Activated effector memory CD4-positive, alpha-beta T cell treated with anti-CD3 and anti-CD28 coated beads, Interleukin-2, amount 50 U/mL, for 16 hours (primary cell): Measurements from ENCODE around the gene ETDB.
"Not testable (repeated sequence)": the region's sequence is repeated elsewhere in the genome, so short reads cannot be mapped to it uniquely, and the experiment has no call there.

Experiments
- DNase-seq: peaks from one replicate; pipeline ENCODE4 v3.0.0-alpha.2; 2020

The ETDB gene

DNA sequence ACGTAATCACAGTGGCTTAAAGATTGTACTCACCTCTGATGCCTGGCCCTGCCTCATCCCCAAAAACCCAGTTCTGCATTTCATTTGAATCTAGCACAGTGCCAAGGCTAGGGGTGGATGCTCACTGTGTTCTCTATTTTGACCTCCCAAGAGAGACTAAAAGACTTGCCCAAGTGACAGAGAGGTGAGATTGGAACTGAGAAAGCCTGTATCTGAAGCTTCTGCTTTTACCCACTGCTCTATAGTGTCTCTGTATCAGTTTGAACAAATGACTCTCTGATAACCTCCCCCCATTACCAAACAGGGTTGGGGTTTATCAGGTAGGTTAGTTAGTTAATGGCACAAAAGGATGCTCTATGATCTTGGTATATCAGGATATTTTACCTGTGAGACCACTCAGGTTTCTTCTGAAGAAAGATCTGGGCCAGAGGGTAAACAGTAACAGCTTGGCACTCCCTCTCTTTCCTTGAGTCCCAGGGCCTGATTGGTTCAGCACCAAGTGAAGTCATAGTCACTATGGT, at the start of gene ETDB:
ETDB (minus strand) TSS at position 471 of the 521 bp plus-strand sequence. CDS start 1,265 bp downstream, outside the sequence.
- DNase-seq, result not testable (repeated sequence)

DNA sequence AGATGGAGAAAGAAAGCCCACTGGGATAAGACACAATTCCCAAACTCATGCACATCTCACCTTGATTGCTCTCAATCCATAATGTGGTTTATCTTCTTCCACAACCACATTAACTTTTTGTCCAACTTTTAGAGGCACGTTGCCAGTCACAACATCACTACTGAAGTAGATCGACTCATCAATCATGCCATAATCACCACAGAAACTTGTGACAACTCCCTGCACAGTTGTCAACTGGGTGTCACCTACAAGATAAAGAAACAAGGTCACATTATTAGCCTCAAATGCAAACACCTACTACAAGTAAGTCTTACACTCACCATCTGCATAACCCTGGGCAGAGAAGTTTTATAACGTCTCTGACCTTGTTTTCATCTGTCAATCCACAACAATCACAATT, 49.2 kb upstream of the ETDB start:
- DNase-seq, result not testable (repeated sequence)

DNA sequence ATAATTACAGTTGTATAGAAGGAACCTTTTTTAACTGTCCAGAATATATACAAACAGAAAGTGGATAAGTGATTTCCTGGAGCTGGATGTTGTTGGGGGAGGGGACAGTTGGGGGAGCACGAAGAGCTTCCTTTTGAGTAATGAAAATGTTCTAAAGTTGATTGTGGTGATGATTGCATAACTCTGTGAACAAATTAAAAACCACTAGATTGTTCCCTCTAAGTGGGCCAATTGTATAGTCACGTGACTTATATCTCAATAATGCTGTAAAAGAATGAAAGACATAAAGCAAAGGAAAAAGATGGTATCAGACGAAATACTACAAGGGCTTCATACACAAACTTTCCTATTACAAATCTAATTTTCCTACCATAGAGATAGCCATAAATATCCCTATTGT, 48.2 kb upstream of the ETDB start:
- no peak for DNase-seq

DNA sequence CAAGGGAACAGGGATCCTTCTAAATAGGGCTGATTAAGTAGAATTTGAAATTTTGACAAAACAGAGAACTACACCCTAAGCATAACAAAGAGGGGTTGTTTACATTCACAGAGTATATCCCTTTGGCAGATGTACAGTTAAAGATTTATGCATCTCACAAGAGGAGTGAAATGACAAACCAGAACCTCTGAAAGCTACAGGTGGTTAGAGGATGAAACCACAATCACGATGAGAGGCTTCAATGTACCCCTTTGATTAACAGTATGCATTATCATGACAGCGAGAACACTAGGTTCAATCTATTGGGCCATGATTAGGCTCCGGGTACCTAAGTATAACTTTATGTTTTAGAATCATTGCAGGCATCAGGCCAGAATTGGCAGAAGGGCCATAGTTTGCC, 34.4 kb upstream of the ETDB start:
- DNase-seq, result not testable (repeated sequence)

DNA sequence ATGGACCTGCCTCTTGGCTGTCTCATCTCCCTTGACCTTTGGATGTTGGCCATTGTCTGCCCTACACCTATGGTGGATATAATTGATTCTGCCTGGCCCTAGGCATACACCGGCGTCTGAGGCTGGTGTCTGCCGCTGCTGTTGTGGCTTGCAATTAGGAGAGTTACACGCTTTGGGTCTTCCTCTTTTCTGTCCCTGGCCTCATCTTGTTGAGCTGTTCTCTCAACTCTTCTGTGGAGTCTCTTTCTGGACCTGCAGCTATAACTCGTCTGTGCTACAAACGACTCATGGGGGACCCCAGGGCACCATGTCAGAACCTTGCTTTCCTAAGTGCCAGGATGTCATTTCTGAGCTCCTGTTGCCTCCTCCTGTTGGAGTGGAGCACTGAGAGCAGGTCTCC, 5.8 kb upstream of the ETDB start:
- DNase-seq, result not testable (repeated sequence)

DNA sequence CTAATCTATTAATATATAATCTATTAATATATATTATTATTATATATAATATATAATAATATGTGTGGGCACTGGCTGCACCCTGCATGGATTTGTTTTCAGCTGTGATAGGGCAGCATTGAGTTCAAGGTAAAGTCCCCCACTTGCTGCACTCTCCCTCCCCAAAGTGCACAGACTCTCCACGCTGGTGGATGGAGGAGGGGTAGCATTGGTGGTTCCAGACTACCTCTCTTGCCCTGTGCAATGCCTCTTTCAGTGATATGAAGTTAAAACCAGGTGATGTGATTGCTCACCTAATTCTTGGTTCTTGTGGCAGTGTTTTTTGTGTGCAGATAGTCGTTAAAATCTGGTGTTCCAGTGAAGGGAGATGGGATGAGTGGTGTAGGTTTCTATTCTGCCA, 4.3 kb downstream of the ETDB start:
- DNase-seq, result not testable (repeated sequence)

DNA sequence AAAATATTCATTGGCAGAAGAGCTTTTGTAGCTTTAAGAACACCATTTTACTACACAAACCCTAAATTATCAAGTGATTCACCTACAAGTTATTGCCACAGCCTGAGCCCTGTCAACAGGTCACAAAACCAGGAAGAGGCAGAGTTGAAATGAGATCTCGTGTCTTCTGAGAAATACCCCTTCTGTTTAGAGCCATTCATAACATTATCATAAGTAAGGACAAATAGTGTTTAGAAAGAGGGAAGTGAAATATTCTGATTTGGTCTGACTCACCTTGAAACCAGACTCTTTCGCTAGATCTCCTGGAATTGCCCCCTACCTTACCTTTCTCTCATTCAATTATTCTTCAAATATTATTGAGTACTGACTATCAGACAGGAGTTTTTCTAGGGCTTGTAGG, 5.9 kb downstream of the ETDB start:
- no peak for DNase-seq

DNA sequence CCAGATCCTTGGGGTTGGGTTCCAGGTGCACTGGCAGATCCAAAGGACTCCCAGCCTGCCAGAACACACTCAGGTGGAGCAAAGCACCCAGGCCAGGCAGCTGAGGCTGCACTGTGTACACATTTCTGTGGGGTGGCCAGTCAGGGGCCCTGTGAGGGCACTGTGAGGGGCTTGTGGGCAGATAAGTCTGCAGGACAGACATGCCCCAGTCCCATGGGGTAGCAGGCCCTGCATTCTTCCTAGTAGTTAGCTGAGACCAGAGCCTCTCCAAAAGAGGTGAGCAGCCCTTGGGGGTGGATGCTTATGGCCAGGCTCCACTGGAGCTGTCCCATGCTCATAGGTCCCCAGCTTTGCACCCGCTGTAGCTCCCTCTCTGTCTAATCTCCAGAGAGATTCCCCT, 7.6 kb downstream of the ETDB start:
- no peak for DNase-seq

DNA sequence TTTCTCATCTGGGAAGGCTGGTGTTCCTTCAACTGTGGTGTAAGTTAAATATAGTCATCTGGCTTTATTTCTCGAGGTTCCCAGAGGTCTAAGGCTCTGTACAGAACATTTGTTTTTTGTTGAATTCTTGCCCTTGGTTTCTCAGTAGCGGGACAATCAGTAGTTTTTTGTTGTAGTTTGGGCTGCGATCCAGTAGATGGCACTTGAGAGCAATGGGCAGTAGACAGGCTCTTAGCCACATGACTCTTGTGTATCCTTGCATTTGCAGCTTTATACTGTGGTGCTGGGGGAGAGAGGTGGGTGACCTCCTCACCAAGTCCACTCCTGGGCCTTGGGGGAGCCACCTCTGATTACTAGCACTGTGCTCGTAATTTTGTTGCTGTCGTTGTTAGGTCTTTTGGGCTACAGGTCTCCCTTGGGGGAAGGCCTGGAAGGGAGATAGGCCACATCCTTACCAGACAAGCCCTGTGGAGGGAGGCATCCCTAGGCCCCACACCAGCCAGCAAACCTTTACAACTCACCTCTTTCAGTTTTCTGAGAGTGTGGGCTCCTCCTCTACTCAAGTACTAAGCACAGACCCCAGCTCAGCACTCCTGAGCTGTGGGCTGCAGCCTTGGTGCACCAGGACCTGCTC, 8.1 kb downstream of the ETDB start:
- peak; percentile 64 for DNase-seq

DNA sequence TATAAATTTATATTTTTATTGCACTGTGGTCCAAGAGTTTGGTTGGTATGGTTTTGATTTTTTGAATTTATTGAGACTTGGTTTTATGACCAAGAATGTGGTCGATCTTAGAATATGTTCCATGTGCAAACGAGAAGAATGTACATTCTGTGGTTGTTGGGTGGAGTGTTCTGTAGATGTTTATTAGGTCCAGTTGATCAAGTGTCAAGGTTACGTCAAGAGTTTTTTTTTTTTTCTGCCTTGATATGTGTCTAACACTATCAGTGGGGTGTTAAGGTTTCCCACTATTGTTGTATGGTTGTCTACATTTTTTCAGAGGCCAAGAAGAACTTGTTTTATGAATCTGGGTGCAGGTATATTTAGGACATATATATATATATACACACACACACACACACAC, 10.8 kb downstream of the ETDB start:
- DNase-seq, result no peak

DNA sequence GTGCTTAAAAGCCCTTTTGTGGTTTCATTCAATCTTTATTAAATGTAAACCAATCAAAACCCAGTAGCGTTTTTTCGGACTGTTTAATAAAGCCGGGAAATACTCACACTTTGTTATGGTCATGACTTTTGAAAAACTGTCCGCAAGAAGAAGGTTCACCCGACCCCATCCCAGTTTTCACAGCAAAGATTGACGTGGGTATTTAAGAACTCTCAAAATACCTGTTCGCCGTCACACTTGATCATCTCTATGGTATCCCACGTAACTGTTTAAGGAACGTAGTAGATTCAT, 20.9 kb downstream of the ETDB start:
- no peak for DNase-seq

DNA sequence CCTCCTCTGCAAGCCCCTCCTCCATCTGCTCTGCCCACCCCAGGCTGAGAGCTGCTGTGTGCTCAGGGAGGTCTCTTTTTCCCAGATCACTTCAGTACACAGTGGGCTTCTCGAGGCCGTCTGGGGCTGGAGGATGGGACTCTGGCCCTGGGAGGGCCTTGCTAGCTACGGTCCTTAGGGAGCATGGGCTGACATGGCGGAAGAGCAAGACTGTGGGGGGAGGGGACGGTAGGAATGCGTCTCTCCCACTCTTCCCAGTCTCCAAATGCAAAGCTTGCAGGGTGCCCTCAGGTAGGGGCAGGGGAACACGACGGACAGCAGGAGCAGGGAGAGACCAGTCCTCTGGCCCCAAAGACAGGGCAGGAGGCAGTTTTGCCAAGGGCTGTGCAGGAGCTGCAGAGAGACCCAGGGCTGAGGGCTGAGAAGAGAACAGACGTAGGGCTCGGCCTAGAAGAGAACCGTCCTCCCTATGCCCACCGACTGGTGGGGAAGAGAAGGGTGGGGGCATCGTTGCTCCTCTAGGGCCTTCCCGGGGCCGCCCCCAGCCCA, 23.1 kb downstream of the ETDB start:
- DNase-seq, result not testable (repeated sequence)

DNA sequence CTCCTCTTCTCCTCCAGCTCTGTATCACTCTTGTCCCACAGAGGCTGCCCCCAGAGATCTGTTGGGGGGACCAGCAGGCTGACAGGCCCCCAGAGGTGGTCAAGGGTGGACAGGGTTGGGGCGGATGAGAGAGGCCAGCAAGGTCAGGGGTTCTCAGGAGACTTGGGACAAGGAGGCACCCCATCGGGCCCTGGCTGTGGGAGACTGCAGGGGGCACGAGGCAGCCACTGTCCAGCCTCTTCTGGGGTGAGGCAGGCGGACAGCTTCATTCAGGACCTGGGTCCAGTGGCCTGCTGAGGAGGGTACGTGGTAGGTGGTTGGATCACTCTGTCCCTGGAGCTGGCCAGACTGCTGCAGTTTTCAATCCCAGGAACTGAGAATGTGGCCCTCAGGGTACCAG, 24.6 kb downstream of the ETDB start:
- no peak for DNase-seq

DNA sequence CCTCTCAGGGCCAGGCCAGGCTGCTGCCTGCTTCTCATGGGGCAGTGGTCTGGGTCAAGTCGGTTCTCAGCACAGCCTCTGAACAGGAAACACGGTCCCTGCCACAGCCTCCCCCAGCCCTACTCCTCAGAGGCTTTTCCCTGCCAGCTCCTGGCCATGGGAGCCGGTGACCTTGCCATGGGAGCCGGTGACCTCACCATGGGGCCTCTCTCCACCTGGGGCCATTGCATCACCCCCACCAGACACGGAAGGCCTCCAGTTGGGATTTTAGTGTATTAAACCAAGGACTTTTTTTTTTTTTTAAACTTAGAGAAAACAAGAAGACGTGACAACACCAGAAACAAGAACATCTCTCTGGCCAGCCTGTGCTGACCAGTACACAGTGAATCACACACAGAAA, 25.6 kb downstream of the ETDB start:
- DNase-seq, result no peak

DNA sequence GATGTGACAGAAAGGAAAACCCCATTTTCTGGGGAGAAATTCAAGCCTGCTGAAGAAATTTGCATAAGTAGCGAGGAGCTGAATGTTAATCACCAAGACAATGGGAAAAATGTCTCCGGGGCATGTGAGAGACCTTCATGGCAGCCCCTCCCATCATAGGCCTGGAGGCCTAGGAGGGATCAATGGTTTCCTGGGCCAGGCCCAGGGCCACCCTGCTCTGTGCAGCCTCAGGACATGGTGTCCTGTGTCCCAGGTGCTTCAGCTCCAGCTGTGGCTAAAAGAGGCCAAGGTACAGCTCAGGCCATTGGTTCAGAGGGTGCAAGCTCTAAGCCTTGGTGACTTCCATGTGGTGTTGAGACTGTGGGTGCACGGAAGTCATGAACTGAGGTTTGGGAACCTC, 31.2 kb downstream of the ETDB start:
- no peak for DNase-seq

DNA sequence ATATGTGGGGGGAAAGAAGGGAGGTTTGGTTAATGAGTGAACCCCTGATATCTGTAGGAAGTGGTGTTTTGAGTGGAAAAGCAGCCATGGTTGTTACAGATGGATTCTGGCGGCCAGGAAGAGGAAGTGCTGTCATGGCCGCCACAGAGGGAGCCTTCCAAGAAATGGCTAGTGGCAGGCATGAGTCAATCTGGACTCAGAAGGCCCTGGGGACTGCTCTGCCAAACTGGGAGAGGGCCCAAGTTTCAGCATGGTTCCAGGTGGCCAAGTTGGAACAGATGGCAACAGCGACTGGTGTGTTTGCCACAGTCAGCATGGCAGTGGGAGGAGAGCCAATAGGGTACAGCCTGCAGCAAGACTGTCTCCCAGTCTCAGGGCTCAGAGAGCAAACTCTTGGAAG, 32.5 kb downstream of the ETDB start:
- DNase-seq, result no peak

DNA sequence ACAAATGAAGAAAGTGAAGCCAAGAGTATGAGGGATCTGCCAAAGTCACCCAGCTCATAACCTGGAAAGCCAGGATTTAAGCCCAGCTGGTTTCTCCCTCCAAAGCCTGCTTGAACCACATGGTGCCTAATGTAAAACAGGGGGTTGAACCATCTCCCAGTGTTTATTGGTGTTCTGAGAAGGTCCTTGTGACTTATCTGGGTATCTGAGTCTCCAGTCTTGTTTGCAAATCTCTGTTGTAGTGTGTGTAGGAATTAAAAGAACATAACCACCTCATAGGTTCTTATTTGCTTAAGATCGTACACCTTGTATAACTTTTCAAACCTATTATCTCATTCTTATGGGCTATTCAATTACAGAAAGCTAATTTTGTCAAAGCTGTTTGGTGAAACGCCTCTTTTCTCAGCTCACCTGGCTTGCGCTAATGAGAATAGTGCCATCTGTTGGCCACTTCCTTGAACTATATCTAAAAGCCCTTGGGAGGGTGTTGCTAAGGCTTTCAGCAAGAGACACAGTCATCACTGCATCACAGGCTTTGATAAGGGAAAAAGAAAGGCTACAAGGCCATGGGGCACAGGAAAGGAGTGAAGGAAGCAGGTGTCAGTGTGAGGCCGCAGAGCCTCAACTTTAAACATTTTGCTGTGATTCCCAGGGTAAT, 34.0 kb downstream of the ETDB start:
- DNase-seq, result peak; percentile 68

DNA sequence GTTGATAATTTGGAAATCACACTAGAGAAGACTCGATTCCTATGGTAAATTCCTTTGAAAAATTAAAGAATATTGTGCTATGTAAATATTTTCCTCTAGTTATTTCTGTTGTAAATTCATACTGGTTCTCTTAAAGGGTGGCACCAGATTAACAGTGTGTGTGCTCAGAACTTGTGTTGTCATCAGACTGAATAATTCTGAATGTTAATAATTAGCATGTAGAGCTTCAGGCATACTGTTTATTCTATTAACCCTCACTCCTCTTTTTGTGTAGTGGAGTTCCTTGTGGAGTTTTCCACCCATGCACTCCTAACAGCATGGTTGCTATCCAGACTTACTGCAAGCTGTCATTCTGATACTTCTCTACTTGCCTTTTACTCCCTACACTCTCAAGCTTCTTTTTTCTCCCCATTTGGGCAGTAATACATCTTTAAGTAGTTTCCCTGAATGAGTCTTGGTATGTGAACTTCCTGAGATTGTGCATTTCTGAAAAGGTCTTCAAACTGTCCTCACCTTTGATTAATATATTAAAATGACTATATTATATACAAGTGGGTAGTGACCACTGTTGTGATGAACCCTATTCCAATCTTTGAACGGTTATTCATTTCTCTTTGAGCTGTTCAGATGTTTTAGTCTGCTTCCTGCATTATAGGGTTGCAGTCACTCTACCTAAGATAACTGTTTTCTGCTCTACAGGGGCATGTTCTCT, 38.5 kb downstream of the ETDB start:
- no peak for DNase-seq
